Type B pancreatic cell (in vitro differentiated cells): ENCODE data around the gene ASCC1. TPM values are rescaled to one million over a fixed set of nuclear protein-coding genes. Genes with fewer than 3 reads are reported as not detected.

ENCODE experiments used
- DNase-seq: peaks from one replicate; pipeline ENCODE4 v3.0.0; 2021; ENCODE audit warnings: mixed read lengths; ENCODE audit not compliant: unreplicated experiment; ENCODE audit errors: extremely low spot score
- H3K27ac Mint-ChIP-seq: 2 replicates; pipeline ENCODE4 v1.8.0; 2021; ENCODE audit warnings: mild to moderate bottlenecking, mixed read lengths
- H3K27me3 Mint-ChIP-seq: 2 replicates; pipeline ENCODE4 v1.8.0; 2021; ENCODE audit warnings: mixed read lengths
- H3K36me3 Mint-ChIP-seq: 2 replicates; pipeline ENCODE4 v1.8.0; 2021; ENCODE audit warnings: mixed read lengths
- H3K4me1 Mint-ChIP-seq: one replicate; pipeline ENCODE4 v1.8.0; 2021; ENCODE audit warnings: mixed read lengths; ENCODE audit not compliant: unreplicated experiment
- H3K4me3 Mint-ChIP-seq: 2 replicates; pipeline ENCODE4 v1.8.0; 2021; ENCODE audit warnings: mild to moderate bottlenecking, mixed read lengths
- H3K9me3 Mint-ChIP-seq: 2 replicates; pipeline ENCODE4 v1.8.0; 2021; ENCODE audit warnings: mixed read lengths
- CTCF ChIP-seq: fragments of 200-600 bp; sonication (generic); conservative IDR thresholded peaks from 2 replicates; pipeline ENCODE4 v1.5.0; 2021; ENCODE audit warnings: antibody characterized with exemption, mild to moderate bottlenecking
- total RNA-seq: library from RNA; stranded (reverse); gene quantifications from 2 replicates; pipeline ENCODE4 v1.2.1, GENCODE V29; 2021; ENCODE audit warnings: low replicate concordance

ASCC1 gene
- total RNA-seq, 1 donor from 2014 or later, result 32.8 TPM

- Mint-ChIP-seq H3K27me3 (no peaks in the 10 kb centered on the region), H3K4me3 (no peak overlapping the region)
Measured at GRCh38 chr10:72061491-72061890, 154.6 kb downstream of the ASCC1 start.

GRCh38 chr10:72059843-72060822 lies 155.9 kb downstream of the ASCC1 start:
- TF ChIP-seq CTCF, result no peak
- H3K4me1 Mint-ChIP-seq, result peaks cover 25% of the 10 kb centered on the region
- no peaks in the 10 kb centered on the region for H3K36me3 Mint-ChIP-seq
- H3K27me3 Mint-ChIP-seq, result no peaks in the 10 kb centered on the region
- DNase-seq, result no peak
- no peak overlapping the region for H3K4me3 Mint-ChIP-seq
- peak overlapping the region; percentile 50 for H3K27ac Mint-ChIP-seq
- no peaks in the 10 kb centered on the region for H3K9me3 Mint-ChIP-seq

More at GRCh38 chr10:72061491-72061890, 154.6 kb downstream of the ASCC1 start:
- Mint-ChIP-seq H3K9me3 (no peaks in the 10 kb centered on the region), H3K36me3 (no peaks in the 10 kb centered on the region), H3K27ac (no peak overlapping the region), H3K4me1 (peaks cover 25% of the 10 kb centered on the region)
- peak; percentile 37 for TF ChIP-seq CTCF
- DNase-seq, result no peak

- Mint-ChIP-seq H3K4me3 (no peak overlapping the region), H3K4me1 (peaks cover 25% of the 10 kb centered on the region), H3K36me3 (no peaks in the 10 kb centered on the region), H3K27me3 (no peaks in the 10 kb centered on the region), H3K27ac (no peak overlapping the region), H3K9me3 (no peaks in the 10 kb centered on the region)
- no peak for TF ChIP-seq CTCF
- no peak for DNase-seq
Measured at GRCh38 chr10:72058989-72059842, 156.9 kb downstream of the ASCC1 start.

GRCh38 chr10:72058347-72058898 lies 157.7 kb downstream of the ASCC1 start:
- Mint-ChIP-seq H3K4me1 (peaks cover 23% of the 10 kb centered on the region), H3K9me3 (no peaks in the 10 kb centered on the region)

More at GRCh38 chr10:72058347-72058898, 157.7 kb downstream of the ASCC1 start:
- Mint-ChIP-seq H3K36me3 (no peaks in the 10 kb centered on the region), H3K4me3 (no peak overlapping the region), H3K27me3 (no peaks in the 10 kb centered on the region), H3K27ac (no peak overlapping the region)
- no peak for DNase-seq
- no peak for TF ChIP-seq CTCF
